Mucosa of rectum (tissue), 2 donors: ENCODE results near the gene BCAT1.

Experiments
- H3K27ac ChIP-seq, 2 donors: one replicate each; pipeline ENCODE4 v1.7.0; 2013; ENCODE audit warnings: inconsistent platforms in 2 of 2, low read depth in 2 of 2, low read length in 2 of 2
- H3K27me3 ChIP-seq, 2 donors: one replicate each; pipeline ENCODE4 v1.7.0; 2013; ENCODE audit warnings: low read length in 2 of 2; ENCODE audit not compliant: control insufficient read depth in 2 of 2, insufficient read depth in 2 of 2
- H3K36me3 ChIP-seq, 2 donors: one replicate each; pipeline ENCODE4 v1.7.0; 2013; ENCODE audit warnings: low read length in 2 of 2; ENCODE audit not compliant: control insufficient read depth in 2 of 2, insufficient read depth in 2 of 2
- H3K4me1 ChIP-seq, 2 donors: one replicate each; pipeline ENCODE4 v1.7.0; 2013; ENCODE audit warnings: low read length in 2 of 2, mild to moderate bottlenecking in 1 of 2; ENCODE audit not compliant: control insufficient read depth in 2 of 2, insufficient read depth in 2 of 2
- H3K4me3 ChIP-seq, 2 donors: one replicate each; pipeline ENCODE4 v1.7.0; 2013; ENCODE audit warnings: low read length in 2 of 2
- H3K9ac ChIP-seq, 2 donors: one replicate each; pipeline ENCODE4 v1.7.0; 2013; ENCODE audit warnings: low read length in 2 of 2, low read depth in 1 of 2, mild to moderate bottlenecking in 1 of 2
- H3K9me3 ChIP-seq, 2 donors: one replicate each; pipeline ENCODE4 v1.7.0; 2013; ENCODE audit warnings: low read length in 2 of 2; ENCODE audit not compliant: control insufficient read depth in 2 of 2
- donor health status: healthy.
- donor health status: Normal muscosa, but diverticular disease.

BCAT1 gene

GRCh38 chr12:24803430-24804245 is 145.3 kb downstream of the BCAT1 start:
- H3K36me3 ChIP-seq: no peaks in the 10 kb centered on the region

GRCh38 chr12:24798335-24798734 is 150.6 kb downstream of the BCAT1 start:
- H3K36me3 ChIP-seq: no peaks in the 10 kb centered on the region
- no peaks in the 10 kb centered on the region for H3K27me3 ChIP-seq
- no peaks in the 10 kb centered on the region for H3K4me1 ChIP-seq
- no peak overlapping the region for H3K4me3 ChIP-seq
- H3K9me3 ChIP-seq: no peaks in the 10 kb centered on the region
- H3K27ac ChIP-seq: no peak overlapping the region
- H3K9ac ChIP-seq: no peak overlapping the region

More at GRCh38 chr12:24803430-24804245, 145.3 kb downstream of the BCAT1 start:
- H3K27ac ChIP-seq: no peak overlapping the region
- no peaks in the 10 kb centered on the region for H3K4me1 ChIP-seq
- H3K4me3 ChIP-seq: no peak overlapping the region
- no peak overlapping the region for H3K9ac ChIP-seq
- no peaks in the 10 kb centered on the region for H3K9me3 ChIP-seq
- no peaks in the 10 kb centered on the region for H3K27me3 ChIP-seq

- no peaks in the 10 kb centered on the region for H3K9me3 ChIP-seq
- H3K4me3 ChIP-seq: no peak overlapping the region
- H3K36me3 ChIP-seq: no peaks in the 10 kb centered on the region
- no peaks in the 10 kb centered on the region for H3K27me3 ChIP-seq
- no peak overlapping the region for H3K27ac ChIP-seq
- no peak overlapping the region for H3K9ac ChIP-seq
- H3K4me1 ChIP-seq: no peaks in the 10 kb centered on the region
Measured at GRCh38 chr12:24797901-24798300, 151.0 kb downstream of the BCAT1 start.

- Histone ChIP-seq H3K27me3 (no peaks in the 10 kb centered on the region), H3K9me3 (no peaks in the 10 kb centered on the region), H3K4me1 (no peaks in the 10 kb centered on the region), H3K27ac (no peak overlapping the region), H3K4me3 (no peak overlapping the region), H3K36me3 (no peaks in the 10 kb centered on the region), H3K9ac (no peak overlapping the region)
Measured at GRCh38 chr12:24796876-24797275, 152.0 kb downstream of the BCAT1 start.

GRCh38 chr12:24795699-24796347 is 153.1 kb downstream of the BCAT1 start:
- H3K9ac ChIP-seq: no peak overlapping the region

GRCh38 chr12:24791622-24792021 is 157.3 kb downstream of the BCAT1 start:
- H3K9ac ChIP-seq: no peak overlapping the region
- H3K4me1 ChIP-seq: no peaks in the 10 kb centered on the region
- no peak overlapping the region for H3K27ac ChIP-seq
- no peaks in the 10 kb centered on the region for H3K27me3 ChIP-seq
- no peaks in the 10 kb centered on the region for H3K9me3 ChIP-seq
- H3K4me3 ChIP-seq: no peak overlapping the region
- H3K36me3 ChIP-seq: no peaks in the 10 kb centered on the region

More at GRCh38 chr12:24795699-24796347, 153.1 kb downstream of the BCAT1 start:
- no peak overlapping the region for H3K27ac ChIP-seq
- H3K4me1 ChIP-seq: no peaks in the 10 kb centered on the region
- no peaks in the 10 kb centered on the region for H3K9me3 ChIP-seq
- H3K27me3 ChIP-seq: no peaks in the 10 kb centered on the region
- peak overlapping the region; percentile 24 to 51 for H3K4me3 ChIP-seq
- H3K36me3 ChIP-seq: no peaks in the 10 kb centered on the region

- Histone ChIP-seq H3K27me3 (no peaks in the 10 kb centered on the region), H3K36me3 (no peaks in the 10 kb centered on the region), H3K9ac (no peak overlapping the region), H3K27ac (no peak overlapping the region), H3K4me1 (no peaks in the 10 kb centered on the region), H3K9me3 (no peaks in the 10 kb centered on the region), H3K4me3 (no peak overlapping the region)
Measured at GRCh38 chr12:24788886-24789285, 160.0 kb downstream of the BCAT1 start.

GRCh38 chr12:24780697-24781368 is 168.1 kb downstream of the BCAT1 start:
- no peaks in the 10 kb centered on the region for H3K36me3 ChIP-seq
- H3K27ac ChIP-seq: no peak overlapping the region
- H3K4me1 ChIP-seq: no peaks in the 10 kb centered on the region
- H3K4me3 ChIP-seq: no peak overlapping the region
- H3K27me3 ChIP-seq: no peaks in the 10 kb centered on the region
- no peak overlapping the region for H3K9ac ChIP-seq
- H3K9me3 ChIP-seq: no peaks in the 10 kb centered on the region

- Histone ChIP-seq H3K27me3 (no peaks in the 10 kb centered on the region), H3K4me1 (no peaks in the 10 kb centered on the region), H3K36me3 (no peaks in the 10 kb centered on the region), H3K27ac (no peak overlapping the region), H3K4me3 (no peak overlapping the region), H3K9ac (no peak overlapping the region), H3K9me3 (no peaks in the 10 kb centered on the region)
Measured at GRCh38 chr12:24778486-24779304, 170.2 kb downstream of the BCAT1 start.
